ENCODE measurements around the gene NUDT19.
"Not testable (repeated sequence)": the region's sequence is repeated elsewhere in the genome, so short reads cannot be mapped to it uniquely, and the experiment has no call there.

DNA sequence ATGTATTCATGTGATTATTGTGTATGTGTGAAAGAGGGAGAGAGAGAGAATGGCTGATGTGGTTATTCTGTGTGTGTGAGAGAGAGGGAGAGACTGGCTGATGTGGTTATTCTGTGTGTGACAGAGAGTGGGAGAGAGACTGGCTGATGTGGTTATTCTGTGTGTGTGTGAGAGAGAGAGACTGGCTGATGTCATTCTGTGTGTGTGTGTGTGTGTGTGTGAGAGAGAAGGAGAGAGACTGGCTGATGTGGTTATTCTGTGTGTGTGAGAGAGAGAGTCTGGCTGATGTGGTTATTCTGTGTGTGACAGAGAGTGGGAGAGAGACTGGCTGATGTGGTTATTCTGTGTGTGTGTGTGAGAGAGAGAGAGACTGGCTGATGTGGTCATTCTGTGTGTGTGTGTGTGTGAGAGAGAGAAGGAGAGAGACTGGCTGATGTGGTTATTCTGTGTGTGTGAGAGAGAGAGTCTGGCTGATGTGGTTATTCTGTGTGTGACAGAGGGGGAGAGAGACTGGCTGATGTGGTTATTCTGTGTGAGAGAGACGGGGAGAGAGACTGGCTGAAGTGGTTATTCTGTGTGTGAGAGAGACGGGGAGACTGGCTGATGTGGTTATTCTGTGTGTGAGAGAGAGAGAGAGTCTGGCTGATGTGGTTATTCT is 54.1 kb downstream of the NUDT19 start:
- not testable (repeated sequence) for TF ChIP-seq EZH2 (IDR thresholded peaks at IDR 0.05; ENCODE audit: borderline replicate concordance, low read length)
- TF ChIP-seq, protein P1, sequence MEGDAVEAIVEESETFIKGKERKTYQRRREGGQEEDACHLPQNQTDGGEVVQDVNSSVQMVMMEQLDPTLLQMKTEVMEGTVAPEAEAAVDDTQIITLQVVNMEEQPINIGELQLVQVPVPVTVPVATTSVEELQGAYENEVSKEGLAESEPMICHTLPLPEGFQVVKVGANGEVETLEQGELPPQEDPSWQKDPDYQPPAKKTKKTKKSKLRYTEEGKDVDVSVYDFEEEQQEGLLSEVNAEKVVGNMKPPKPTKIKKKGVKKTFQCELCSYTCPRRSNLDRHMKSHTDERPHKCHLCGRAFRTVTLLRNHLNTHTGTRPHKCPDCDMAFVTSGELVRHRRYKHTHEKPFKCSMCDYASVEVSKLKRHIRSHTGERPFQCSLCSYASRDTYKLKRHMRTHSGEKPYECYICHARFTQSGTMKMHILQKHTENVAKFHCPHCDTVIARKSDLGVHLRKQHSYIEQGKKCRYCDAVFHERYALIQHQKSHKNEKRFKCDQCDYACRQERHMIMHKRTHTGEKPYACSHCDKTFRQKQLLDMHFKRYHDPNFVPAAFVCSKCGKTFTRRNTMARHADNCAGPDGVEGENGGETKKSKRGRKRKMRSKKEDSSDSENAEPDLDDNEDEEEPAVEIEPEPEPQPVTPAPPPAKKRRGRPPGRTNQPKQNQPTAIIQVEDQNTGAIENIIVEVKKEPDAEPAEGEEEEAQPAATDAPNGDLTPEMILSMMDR (conservative IDR thresholded peaks at IDR 0.05 in 1 of 2, IDR thresholded peaks at IDR 0.05 in 1 of 2; ENCODE audit: extremely low read depth in 1 of 2, insufficient read depth in 1 of 2, low read depth in 1 of 2, low read length in 2 of 2), result not testable (repeated sequence)

All from mammary epithelial cell (primary cell).